Right lung (tissue), 5 donors: ENCODE data around the gene CEP112. TPM values are rescaled to one million over a fixed set of nuclear protein-coding genes. Genes with fewer than 3 reads are reported as not detected.
"Not testable (repeated sequence)": the region's sequence is repeated elsewhere in the genome, so short reads cannot be mapped to it uniquely, and the experiment has no call there.

ENCODE experiments used
- DNase-seq, 2 donors: peaks; one replicate each; pipeline ENCODE4 v3.0.0-alpha.2; 2013
- polyA plus RNA-seq, 5 donors: library from polyadenylated mRNA; unstranded; fragments of 120-200 nt; gene quantifications; one replicate each; pipeline versions ENCODE4 v1.2.1 to v1.2.3, GENCODE V29; 2013; ENCODE audit warnings: inconsistent platforms in 1 of 5, low replicate concordance in 1 of 5; ENCODE audit not compliant: insufficient read length in 5 of 5, insufficient read depth in 1 of 5

CEP112 gene
- polyA plus RNA-seq, 5 donors = 12.6 to 24.4 (median 20.8) TPM

DNA sequence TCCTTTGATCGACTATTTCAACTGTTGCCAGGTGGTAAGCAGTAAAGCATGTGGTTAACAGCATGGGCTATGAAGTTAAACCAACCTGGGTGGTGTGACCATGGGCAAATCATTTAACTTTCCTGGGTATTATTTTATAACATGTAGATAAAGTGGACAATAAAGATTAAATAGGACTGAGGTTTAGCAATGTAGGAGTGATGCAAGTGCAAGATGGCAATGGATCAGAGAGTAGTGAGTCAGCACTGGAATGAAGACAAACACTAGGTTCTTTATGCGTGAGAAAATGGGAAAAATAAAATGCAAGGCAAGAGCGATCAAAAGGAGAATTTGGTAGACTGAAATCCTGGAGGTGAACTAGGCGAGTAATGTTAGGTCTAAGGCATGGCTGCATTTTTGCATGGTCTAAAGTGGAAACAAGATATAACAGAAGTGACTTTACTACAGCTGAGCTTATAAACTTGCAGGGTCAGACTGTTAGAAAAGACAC, 408.0 kb downstream of the CEP112 start:
- DNase-seq = no peak

DNA sequence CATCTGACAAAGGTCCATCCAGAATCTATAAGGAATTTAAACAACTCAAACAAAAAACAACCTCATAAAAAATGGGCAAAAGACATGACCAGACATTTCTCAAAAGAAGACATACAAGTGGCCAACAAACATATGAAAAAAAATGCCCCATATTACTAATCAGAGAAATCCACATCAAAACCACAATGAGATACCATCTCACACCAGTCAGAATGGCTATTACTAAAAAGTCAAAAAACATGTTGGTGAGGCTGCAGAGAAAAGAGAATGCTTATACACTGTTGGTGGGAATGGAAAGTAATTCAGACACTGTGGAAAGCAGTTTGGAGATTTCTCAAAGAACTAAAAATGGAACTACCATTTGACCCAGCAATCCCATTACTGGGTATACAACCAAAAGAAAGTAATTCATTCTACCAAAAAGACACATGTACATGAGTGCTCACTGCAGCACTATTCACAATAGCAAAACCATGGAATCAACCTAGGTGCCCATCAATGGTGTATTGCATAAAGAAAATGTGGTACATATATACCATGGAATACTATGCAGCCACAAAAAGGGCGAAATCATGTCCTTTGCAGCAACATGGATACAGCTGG, 409.7 kb downstream of the CEP112 start:
- DNase-seq = not testable (repeated sequence)

- DNase-seq = no peak
Measured at GRCh38 chr17:65780111-65780510, 411.8 kb downstream of the CEP112 start.

DNA sequence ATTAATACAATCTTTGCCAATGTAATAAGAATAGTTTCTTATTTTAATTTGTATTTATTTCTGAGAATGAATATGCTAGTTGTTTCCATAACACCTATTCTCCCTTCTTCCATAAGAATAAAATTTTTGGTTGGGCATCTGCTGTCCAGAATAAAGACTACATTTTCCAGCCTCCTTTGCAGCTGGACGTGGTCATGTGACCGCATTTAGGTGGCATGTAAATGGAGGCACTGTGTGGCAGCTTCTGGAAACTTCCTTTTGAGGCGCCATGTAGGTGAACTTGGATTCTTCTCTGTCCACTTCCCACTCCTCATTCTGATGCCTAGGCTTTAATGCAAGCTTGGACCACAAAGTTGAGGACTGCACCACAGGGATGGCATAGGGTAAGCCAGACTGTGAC, 415.0 kb downstream of the CEP112 start:
- DNase-seq = no peak

- DNase-seq = no peak
Measured at GRCh38 chr17:65774787-65775186, 417.1 kb downstream of the CEP112 start.

- no peak for DNase-seq
Measured at GRCh38 chr17:65772989-65773388, 418.9 kb downstream of the CEP112 start.

DNA sequence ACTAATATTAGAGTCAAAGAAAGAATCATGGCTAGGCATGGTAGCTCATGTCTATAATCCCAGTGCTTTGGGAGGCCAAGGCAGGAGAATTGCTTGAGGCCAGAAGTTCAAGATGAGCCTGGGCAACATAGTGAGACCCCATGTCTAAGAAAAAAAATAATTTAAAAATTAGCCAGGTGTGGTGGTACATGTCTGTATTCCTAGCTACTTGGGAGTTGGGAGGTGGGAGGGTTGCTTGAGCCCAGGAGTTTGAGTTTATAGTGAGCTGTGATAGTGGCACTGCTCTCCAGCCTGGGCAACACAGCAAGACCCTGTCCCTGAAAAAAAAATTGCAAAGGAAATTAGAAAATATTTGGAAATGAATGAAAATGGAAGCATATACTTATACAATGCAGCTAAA, 420.2 kb downstream of the CEP112 start:
- no peak for DNase-seq

DNA sequence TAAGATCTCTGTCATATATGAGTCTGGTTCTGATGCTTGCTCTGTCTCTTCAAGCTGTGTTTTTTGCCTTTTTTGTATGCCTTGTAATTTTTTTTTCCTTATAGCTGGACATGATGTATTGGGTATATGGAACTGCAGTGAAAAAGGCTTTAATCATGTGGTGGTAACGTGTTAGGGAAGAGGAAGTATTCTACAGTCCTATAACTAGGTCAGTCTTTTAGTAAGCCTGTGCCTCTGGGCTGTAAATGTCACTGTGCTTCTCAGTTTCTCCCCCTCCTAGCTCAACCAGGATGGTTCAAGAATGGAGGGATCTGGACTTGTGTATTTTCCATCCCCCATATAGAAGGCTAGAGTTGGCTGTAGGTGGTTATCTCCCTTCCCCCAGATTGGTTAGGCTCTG, 428.1 kb downstream of the CEP112 start:
- DNase-seq = no peak

- DNase-seq = no peak
Measured at GRCh38 chr17:65762973-65763372, 429.0 kb downstream of the CEP112 start.

GRCh38 chr17:65759532-65759931, 432.4 kb downstream of the CEP112 start:
- DNase-seq = no peak

GRCh38 chr17:65756760-65757159, 435.2 kb downstream of the CEP112 start:
- DNase-seq = no peak

GRCh38 chr17:65755799-65756198, 436.1 kb downstream of the CEP112 start:
- DNase-seq = no peak

GRCh38 chr17:65754630-65755029, 437.3 kb downstream of the CEP112 start:
- no peak for DNase-seq

- DNase-seq = no peak
Measured at GRCh38 chr17:65754081-65754480, 437.9 kb downstream of the CEP112 start.

DNA sequence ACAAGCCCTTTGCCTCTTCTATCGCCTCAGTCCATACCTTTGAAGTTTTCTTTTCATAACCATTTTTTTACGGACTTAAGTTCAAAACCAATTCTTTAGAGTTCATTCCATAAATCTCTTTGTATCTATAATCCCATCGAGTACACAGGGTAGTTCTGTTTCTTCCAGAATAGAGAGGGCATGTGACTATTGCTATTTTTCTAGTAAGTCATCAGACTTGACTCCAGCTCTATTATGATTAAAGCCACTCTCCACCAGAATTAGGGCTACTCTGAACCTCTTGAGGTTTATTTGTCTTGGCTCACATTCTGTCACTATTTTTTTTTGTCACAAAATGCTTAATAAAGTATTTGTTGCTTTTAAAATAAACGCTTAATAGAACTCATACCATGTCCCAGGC, 438.6 kb downstream of the CEP112 start:
- no peak for DNase-seq

DNA sequence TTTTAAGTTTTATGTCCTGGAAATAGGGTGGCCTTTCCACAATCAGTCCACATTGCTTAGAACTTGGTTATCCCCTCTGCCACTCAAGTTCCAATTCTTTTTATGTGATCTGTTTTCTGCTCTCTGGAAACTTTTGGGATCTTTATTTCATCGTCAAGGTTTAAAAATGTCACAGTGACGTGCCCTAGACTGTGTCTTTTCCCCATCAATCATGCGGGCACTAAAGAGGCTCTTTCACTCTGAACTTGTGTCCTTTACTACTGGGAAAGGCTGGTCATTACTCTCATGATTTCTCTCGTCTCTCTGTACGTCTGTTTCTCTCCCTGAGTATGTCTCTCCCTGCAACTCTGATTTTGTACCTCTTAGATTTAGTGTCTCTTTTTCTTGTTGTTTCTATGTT, 440.7 kb downstream of the CEP112 start:
- DNase-seq = no peak

DNA sequence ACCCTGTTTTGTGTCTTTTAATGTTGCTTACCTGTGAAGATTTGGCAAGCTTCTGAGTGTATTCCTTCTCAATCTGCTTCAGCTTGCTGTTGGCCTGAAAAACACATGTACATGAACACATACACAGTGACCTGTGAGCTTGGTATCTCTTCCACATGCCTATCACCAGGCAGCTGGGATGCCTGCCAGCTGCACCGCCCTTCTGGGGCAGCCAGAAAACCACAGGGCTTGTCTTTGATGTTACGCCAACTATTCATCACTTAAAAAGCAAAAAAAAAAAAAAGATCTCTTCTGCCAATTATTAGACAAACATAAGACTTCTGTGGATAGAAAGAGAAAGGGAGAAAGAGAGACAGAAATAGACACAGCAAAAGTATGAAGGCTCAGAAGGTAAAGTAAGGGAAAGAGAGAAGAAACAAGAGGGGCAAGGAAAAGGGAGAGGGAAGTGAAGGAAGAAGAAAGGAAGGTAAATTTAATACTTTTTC, 441.3 kb downstream of the CEP112 start:
- peak; percentile 62 to 63 for DNase-seq

DNA sequence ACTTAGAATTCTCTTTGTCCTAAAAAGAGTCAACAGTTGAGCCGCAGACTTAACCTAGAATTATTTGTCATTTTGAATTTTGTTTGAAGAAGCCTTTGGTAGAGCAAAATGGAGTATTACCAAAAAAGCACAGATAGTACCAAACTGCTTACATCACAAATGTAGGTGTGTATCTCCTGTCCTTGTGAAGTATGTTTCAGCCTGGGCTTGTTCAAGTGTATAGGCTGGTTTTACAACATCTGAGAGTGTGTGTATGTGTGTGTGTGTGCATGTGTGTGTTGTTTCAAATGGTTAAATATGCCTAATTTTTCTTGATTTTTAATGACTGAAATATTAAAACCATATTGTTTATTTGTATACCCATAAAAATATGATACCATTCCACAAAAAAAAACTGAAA, 441.8 kb downstream of the CEP112 start:
- no peak for DNase-seq

DNA sequence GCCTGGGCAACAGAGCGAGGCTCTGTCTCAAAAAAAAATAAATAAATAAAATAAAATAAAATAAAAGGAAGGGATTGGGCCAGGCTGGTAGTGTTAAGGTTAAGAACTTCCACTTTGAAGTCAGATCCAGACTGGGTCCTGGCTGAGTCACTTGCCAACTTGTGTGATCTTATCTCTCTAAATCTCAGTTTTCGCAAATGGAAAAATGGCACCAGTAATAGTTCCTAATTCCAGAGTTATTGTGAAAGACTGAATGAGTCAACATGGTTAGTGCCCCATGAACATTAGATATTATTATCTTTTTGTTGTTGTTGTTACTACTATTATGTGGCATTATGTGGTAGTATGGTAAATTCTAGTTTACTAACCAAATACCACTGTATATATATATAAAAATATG, 442.5 kb downstream of the CEP112 start:
- DNase-seq = no peak

DNA sequence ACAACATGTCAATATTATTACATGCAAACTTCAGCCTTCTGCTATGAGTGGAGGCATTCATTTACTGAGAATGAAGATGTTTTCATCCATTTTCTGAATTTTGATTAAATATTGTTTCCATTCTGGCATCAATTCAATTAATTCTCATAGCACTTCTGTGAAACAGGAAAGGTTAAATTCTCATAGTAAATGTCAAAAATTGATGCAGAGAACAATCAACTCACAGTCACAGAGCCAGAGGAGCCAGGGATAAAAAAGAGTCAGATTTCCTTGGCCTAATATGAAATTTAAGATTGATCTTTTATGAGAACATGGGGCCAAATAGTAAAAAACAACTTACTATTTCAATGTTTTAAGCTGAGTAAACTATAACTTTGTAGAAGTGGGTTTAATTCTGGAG, 446.7 kb downstream of the CEP112 start:
- no peak for DNase-seq

DNA sequence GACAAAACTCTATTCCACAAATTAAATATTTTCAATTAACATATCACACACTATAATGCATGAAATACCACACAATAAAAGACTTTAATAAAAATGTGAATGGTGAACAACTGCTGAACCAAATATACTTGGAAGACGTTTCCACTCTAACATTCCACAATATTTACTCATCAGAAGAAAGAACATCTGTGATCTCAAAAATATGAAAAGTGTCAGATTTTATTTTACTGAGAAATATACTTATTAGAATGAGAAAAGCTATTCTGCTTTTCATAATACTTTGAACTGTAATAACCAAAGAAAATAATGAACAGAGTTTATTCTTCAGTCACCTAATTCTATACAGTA, 448.7 kb downstream of the CEP112 start:
- no peak for DNase-seq

- no peak for DNase-seq
Measured at GRCh38 chr17:65742403-65743307, 449.3 kb downstream of the CEP112 start.

- DNase-seq = no peak
Measured at GRCh38 chr17:65741710-65742109, 450.2 kb downstream of the CEP112 start.
